Measurements from ENCODE around the gene EDARADD. TPM values are rescaled to one million over a fixed set of nuclear protein-coding genes. Genes with fewer than 3 reads are reported as not detected.
"Not testable (repeated sequence)": the region's sequence is repeated elsewhere in the genome, so short reads cannot be mapped to it uniquely, and the experiment has no call there.

EDARADD gene
- total RNA-seq, 1 donor from 2014 or later: 56.8 TPM

DNA sequence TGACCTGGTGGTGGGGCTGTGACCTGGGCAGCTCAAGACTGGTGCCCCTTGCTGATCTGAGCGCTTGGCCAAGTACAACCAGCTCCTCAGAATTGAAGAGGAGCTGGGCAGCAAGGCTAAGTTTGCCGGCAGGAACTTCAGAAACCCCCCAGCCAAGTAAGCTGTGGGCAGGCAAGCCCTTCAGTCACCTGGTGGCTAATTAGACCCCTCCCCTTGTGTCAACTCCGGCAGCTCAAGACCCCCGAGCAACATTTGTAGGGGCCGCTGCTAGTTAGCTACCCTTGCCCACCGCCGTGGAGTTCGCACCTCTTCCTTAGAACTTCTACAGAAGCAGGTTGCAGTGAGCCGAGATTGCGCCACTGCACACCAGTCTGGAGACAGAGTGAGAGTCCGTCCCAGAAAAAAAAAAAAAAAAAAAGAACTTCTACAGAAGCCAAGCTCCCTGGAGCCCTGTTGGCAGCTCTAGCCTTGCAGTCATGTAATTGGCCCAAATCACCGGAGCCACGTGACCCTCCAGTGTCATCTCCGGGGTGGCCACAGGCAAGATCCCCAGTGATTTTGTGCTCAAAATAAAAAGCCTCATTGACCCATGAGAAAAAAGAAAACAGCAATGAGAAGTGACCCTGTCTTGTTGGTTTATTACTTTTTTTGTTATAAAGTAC, 90.4 kb downstream of the EDARADD start:
- H3K9me3 Mint-ChIP-seq: no peaks in the 10 kb centered on the region
- no peak overlapping the region for H3K4me3 Mint-ChIP-seq
- intact Hi-C loops (cut with micrococcal nuclease): no loop called here
- peaks cover 10% of the 10 kb centered on the region for H3K36me3 Mint-ChIP-seq (ENCODE audit: low read depth)
- H3K27me3 Mint-ChIP-seq (ENCODE audit: insufficient read depth): no peaks in the 10 kb centered on the region
- H3K4me1 Mint-ChIP-seq (ENCODE audit: low read depth): peaks cover 5% of the 10 kb centered on the region
- DNase-seq (ENCODE audit: low spot score): no peak
- no peak overlapping the region for H3K27ac Mint-ChIP-seq

- Mint-ChIP-seq H3K27me3 (ENCODE audit: insufficient read depth) (no peaks in the 10 kb centered on the region), H3K4me3 (no peak overlapping the region), H3K36me3 (ENCODE audit: low read depth) (peaks cover 10% of the 10 kb centered on the region), H3K27ac (no peak overlapping the region), H3K9me3 (no peaks in the 10 kb centered on the region), H3K4me1 (ENCODE audit: low read depth) (peaks cover 14% of the 10 kb centered on the region)
- intact Hi-C loops (cut with micrococcal nuclease): no loop called here
- no peak for DNase-seq (ENCODE audit: low spot score)
Observed at GRCh38 chr1:236486356-236487002, 92.4 kb downstream of the EDARADD start.

DNA sequence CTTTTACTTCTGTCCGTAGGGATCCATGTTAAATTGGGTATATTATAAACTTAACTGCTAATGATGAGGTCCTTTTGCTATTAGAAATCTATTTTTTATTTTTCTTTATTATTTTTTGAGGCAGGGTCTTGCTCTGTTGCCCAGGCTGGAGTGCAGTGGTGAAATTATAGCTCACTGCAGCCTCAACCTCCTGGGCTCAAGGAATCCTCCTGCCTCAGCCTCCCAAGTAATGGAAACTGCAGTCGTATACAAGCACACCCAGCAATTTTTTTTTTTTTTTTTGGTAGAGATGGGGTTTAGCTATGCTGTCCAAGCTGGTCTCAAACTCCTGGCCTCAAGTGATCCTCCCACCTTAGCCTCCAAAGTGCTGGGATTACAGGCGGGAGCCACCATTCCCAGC, 95.1 kb downstream of the EDARADD start:
- H3K36me3 Mint-ChIP-seq (ENCODE audit: low read depth); intact Hi-C loops (cut with micrococcal nuclease); H3K27me3 Mint-ChIP-seq (ENCODE audit: insufficient read depth); H3K9me3 Mint-ChIP-seq; DNase-seq (ENCODE audit: low spot score); H3K4me3 Mint-ChIP-seq; H3K27ac Mint-ChIP-seq: not testable (repeated sequence)
- peaks cover 14% of the 10 kb centered on the region for H3K4me1 Mint-ChIP-seq (ENCODE audit: low read depth)

GRCh38 chr1:236489710-236490377, 95.8 kb downstream of the EDARADD start:
- Mint-ChIP-seq H3K27ac (no peak overlapping the region), H3K4me3 (no peak overlapping the region), H3K4me1 (ENCODE audit: low read depth) (peaks cover 14% of the 10 kb centered on the region), H3K27me3 (ENCODE audit: insufficient read depth) (peaks cover 5% of the 10 kb centered on the region), H3K9me3 (no peaks in the 10 kb centered on the region), H3K36me3 (ENCODE audit: low read depth) (peaks cover 3% of the 10 kb centered on the region)
- intact Hi-C loops (cut with micrococcal nuclease): loop anchor here (1.0 to 2.0 kb wide), 3 partner anchors 93 to 387 kb away; no protein-coding TSS in a partner anchor
- DNase-seq (ENCODE audit: low spot score): no peak

DNA sequence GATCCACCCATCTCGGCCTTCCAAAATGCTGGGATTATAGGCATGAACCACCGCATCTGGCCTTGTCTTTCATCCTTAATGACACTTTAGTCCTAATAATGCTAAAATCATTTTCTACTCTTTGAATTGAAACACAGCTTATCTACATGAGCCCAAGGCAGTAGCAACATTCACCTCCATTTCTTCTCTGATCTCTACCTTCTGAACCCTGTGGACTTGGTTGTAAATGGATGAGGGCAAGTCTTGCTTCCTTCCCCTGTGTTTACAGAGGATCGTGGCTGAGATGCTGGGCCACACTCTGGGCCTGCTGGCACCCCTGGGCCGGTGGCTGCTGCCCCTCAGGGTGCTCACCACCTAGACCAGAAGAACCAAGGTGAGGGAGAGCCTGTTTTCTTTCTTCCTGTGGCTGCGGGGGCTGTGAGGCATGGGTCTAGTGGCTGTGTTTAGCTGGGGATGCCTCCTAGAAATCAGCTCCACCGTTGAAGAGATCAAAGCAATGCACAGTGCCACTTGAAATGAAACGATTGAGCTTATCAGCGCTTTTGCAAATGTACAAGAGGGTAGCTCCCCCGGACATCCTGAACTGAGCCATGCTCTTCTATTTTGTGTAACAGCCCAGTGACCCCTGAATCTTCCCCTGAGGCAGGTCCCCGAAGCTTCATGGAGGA, 97.5 kb downstream of the EDARADD start:
- H3K27ac Mint-ChIP-seq: no peak overlapping the region
- H3K9me3 Mint-ChIP-seq: no peaks in the 10 kb centered on the region
- no peak for DNase-seq (ENCODE audit: low spot score)
- no peaks in the 10 kb centered on the region for H3K36me3 Mint-ChIP-seq (ENCODE audit: low read depth)
- H3K4me1 Mint-ChIP-seq (ENCODE audit: low read depth): peaks cover 14% of the 10 kb centered on the region
- peaks cover 5% of the 10 kb centered on the region for H3K27me3 Mint-ChIP-seq (ENCODE audit: insufficient read depth)
- intact Hi-C loops (cut with micrococcal nuclease): loop anchor here (2.0 kb wide), 1 partner anchor 95 kb away; no protein-coding TSS in a partner anchor
- H3K4me3 Mint-ChIP-seq: no peak overlapping the region

DNA sequence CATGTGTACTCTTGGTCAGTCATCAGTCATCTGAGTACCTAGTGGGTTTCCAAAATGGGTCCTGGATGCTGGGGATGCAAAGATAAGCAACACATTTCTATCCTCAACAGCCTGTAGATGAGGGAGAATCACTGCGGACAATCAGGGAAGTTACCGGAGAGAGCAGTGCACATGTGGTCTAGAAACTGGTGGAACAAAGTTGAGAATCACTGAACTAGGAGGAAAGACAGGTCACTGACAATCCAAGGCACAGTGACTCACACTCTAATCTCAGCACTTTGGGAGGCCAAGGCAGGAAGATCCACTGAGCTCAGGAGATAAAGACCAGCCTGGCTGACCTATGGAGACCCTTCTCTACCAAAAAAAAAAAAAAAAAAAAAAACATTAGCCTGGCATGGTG, 98.3 kb downstream of the EDARADD start:
- H3K36me3 Mint-ChIP-seq (ENCODE audit: low read depth): no peaks in the 10 kb centered on the region
- no peaks in the 10 kb centered on the region for H3K9me3 Mint-ChIP-seq
- no peak overlapping the region for H3K4me3 Mint-ChIP-seq
- DNase-seq (ENCODE audit: low spot score): no peak
- peaks cover 10% of the 10 kb centered on the region for H3K4me1 Mint-ChIP-seq (ENCODE audit: low read depth)
- intact Hi-C loops (cut with micrococcal nuclease): no loop called here
- no peak overlapping the region for H3K27ac Mint-ChIP-seq
- peaks cover 7% of the 10 kb centered on the region for H3K27me3 Mint-ChIP-seq (ENCODE audit: insufficient read depth)

DNA sequence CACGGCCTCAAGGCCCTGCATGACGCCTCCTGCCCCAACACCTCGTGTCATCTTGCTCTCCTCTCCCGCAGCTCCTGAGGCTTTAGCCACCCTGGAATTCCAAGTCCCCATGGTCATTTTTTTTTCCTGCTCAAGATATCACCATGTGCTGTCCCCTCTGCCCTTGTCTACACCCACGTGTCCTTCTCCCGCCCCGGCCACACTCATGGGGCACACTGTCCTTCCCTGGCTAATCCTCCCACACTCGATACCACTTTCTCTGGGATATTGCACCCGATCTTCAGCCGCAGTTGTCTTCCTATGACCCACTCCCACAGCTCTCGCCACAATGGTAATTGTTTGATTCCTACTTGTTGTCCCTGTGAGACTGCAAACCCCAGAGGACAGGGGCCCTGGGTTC, 100.0 kb downstream of the EDARADD start:
- Mint-ChIP-seq H3K27ac (no peak overlapping the region), H3K4me1 (ENCODE audit: low read depth) (peaks cover 10% of the 10 kb centered on the region), H3K9me3 (no peaks in the 10 kb centered on the region), H3K4me3 (no peak overlapping the region), H3K36me3 (ENCODE audit: low read depth) (no peaks in the 10 kb centered on the region), H3K27me3 (ENCODE audit: insufficient read depth) (peaks cover 7% of the 10 kb centered on the region)
- DNase-seq (ENCODE audit: low spot score): no peak
- intact Hi-C loops (cut with micrococcal nuclease): no loop called here

- H3K4me3 Mint-ChIP-seq: no peak overlapping the region
- DNase-seq (ENCODE audit: low spot score): no peak
- H3K4me1 Mint-ChIP-seq (ENCODE audit: low read depth): peaks cover 7% of the 10 kb centered on the region
- H3K27me3 Mint-ChIP-seq (ENCODE audit: insufficient read depth): peaks cover 7% of the 10 kb centered on the region
- intact Hi-C loops (cut with micrococcal nuclease): no loop called here
- no peaks in the 10 kb centered on the region for H3K36me3 Mint-ChIP-seq (ENCODE audit: low read depth)
- H3K9me3 Mint-ChIP-seq: no peaks in the 10 kb centered on the region
- H3K27ac Mint-ChIP-seq: no peak overlapping the region
Observed at GRCh38 chr1:236494586-236495466, 100.7 kb downstream of the EDARADD start.

DNA sequence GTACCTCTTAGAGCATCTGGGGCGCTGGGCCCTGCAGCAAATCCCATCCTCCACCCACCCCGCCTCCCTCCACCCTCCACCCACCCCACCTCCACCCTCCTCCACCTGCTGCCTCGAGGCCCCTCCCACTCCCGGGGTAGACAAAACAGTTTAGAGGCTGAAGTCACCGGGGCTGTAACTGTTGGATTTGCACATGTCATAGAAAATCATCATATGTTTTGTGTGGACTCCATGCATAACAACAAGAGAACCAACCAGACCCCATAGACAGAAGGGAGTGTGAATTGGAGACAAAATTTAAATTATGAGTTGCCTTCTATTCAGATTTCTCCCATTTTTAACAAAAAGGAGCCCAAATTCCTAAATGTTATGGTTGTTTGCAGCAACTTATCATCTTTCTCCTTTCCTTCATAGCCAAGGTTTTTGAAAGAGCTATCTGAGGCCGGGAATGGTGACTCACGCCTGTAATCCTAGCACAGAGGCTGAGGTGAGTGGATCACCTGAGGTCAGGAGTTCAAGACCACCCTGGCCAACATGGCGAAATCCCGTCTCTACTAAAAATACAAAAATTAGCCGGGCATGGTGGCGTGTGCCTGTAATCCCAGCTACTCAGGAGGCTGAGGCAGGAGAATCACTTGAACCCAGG, 101.5 kb downstream of the EDARADD start:
- no peaks in the 10 kb centered on the region for H3K9me3 Mint-ChIP-seq
- no peak overlapping the region for H3K27ac Mint-ChIP-seq
- H3K27me3 Mint-ChIP-seq (ENCODE audit: insufficient read depth): peaks cover 8% of the 10 kb centered on the region
- H3K4me1 Mint-ChIP-seq (ENCODE audit: low read depth): peaks cover 6% of the 10 kb centered on the region
- no peak overlapping the region for H3K4me3 Mint-ChIP-seq
- intact Hi-C loops (cut with micrococcal nuclease): no loop called here
- DNase-seq (ENCODE audit: low spot score): no peak
- H3K36me3 Mint-ChIP-seq (ENCODE audit: low read depth): no peaks in the 10 kb centered on the region

GRCh38 chr1:236497908-236498307, 103.8 kb downstream of the EDARADD start:
- DNase-seq (ENCODE audit: low spot score): no peak
- Mint-ChIP-seq H3K27ac (no peak overlapping the region), H3K9me3 (no peaks in the 10 kb centered on the region), H3K36me3 (ENCODE audit: low read depth) (no peaks in the 10 kb centered on the region), H3K4me1 (ENCODE audit: low read depth) (peaks cover 6% of the 10 kb centered on the region), H3K4me3 (no peak overlapping the region), H3K27me3 (ENCODE audit: insufficient read depth) (peaks cover 4% of the 10 kb centered on the region)
- intact Hi-C loops (cut with micrococcal nuclease): no loop called here

DNA sequence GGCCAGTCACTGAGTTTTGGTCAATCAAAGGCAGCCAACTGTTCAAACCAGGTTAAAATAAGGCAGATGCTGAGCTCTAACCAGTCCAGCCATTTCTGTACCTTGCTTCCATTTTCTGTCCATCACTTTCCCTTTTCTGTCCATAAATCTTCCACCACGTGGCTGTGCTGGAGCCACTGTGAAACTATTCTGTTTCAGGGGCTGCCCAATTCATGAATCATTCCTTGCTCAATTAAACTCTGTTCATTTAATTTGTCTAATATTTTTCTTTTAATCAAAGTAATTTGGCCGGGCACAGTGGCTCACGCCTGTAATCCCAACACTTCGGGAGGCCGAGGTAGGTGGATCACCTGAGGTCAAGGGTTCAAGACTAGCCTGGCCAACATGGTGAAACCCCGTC, 107.0 kb downstream of the EDARADD start:
- H3K9me3 Mint-ChIP-seq: no peaks in the 10 kb centered on the region
- peaks cover 13% of the 10 kb centered on the region for H3K4me1 Mint-ChIP-seq (ENCODE audit: low read depth)
- H3K27ac Mint-ChIP-seq: no peak overlapping the region
- H3K36me3 Mint-ChIP-seq (ENCODE audit: low read depth): no peaks in the 10 kb centered on the region
- H3K27me3 Mint-ChIP-seq (ENCODE audit: insufficient read depth): peaks cover 5% of the 10 kb centered on the region
- intact Hi-C loops (cut with micrococcal nuclease): no loop called here
- no peak for DNase-seq (ENCODE audit: low spot score)
- H3K4me3 Mint-ChIP-seq: no peak overlapping the region

DNA sequence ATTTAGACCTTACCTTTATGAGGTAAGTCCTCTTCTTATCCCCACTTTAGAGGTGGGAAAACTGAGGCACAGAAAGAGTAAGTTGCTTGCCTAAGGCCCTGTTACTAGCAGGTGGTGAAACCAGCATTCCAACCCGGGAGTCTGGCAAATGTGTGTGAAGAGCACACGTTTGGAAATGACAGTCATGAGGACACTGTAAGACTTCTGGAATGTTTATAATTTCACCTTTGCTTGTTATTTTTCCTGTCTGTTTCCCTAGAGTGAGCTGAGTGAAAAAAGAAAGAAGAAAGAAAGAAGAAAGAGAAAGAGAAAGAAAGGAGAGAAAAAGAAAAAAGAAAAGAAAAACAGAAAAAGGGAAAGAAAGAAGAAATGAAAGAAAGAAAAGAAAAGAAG, 108.5 kb downstream of the EDARADD start:
- H3K4me3 Mint-ChIP-seq: peak overlapping the region; percentile 30
- H3K4me1 Mint-ChIP-seq (ENCODE audit: low read depth): peaks cover 13% of the 10 kb centered on the region
- DNase-seq (ENCODE audit: low spot score): no peak
- intact Hi-C loops (cut with micrococcal nuclease): no loop called here
- H3K27me3 Mint-ChIP-seq (ENCODE audit: insufficient read depth): peaks cover 3% of the 10 kb centered on the region
- H3K27ac Mint-ChIP-seq: peak overlapping the region; percentile 53
- H3K36me3 Mint-ChIP-seq (ENCODE audit: low read depth): no peaks in the 10 kb centered on the region
- no peaks in the 10 kb centered on the region for H3K9me3 Mint-ChIP-seq
